Lung (tissue), 12 donors: Measurements from ENCODE around the gene PAPPA. TPM values are rescaled to one million over a fixed set of nuclear protein-coding genes. Genes with fewer than 3 reads are reported as not detected.

Experiments used
- ATAC-seq: fragments of 200-7000 bp; cut with Tn5 transposase; one replicate; pipeline ENCODE4 v1.9.1; 2020; ENCODE audit warnings: moderate number of reproducible peaks; ENCODE audit not compliant: insufficient read depth, low FRiP score
- DNase-seq, 3 donors: peaks; one replicate each; pipeline ENCODE4 v3.0.0-alpha.2; 2013 to 2017
- H3K27ac ChIP-seq, 2 donors: one replicate each; pipeline ENCODE4 v1.5.1; 2013; ENCODE audit warnings: mild to moderate bottlenecking in 2 of 2, moderate library complexity in 2 of 2, control low read depth in 1 of 2, inconsistent platforms in 1 of 2, low read depth in 1 of 2, low read length in 1 of 2
- H3K27me3 ChIP-seq, 3 donors: one replicate each; pipeline ENCODE4 v1.5.1; 2013; ENCODE audit warnings: low read length in 2 of 3; ENCODE audit not compliant: control insufficient read depth in 3 of 3, insufficient read depth in 3 of 3
- H3K36me3 ChIP-seq, 4 donors: one replicate each; pipeline ENCODE4 v1.5.1; 2013; ENCODE audit warnings: low read length in 4 of 4, mild to moderate bottlenecking in 1 of 4, moderate library complexity in 1 of 4; ENCODE audit not compliant: control insufficient read depth in 4 of 4, insufficient read depth in 4 of 4
- H3K4me1 ChIP-seq, 5 donors: one replicate each; pipeline ENCODE4 v1.5.1; 2013; ENCODE audit warnings: low read length in 5 of 5, mild to moderate bottlenecking in 2 of 5, moderate library complexity in 1 of 5; ENCODE audit not compliant: control insufficient read depth in 5 of 5, insufficient read depth in 5 of 5
- H3K4me3 ChIP-seq: one replicate; pipeline ENCODE4 v1.5.1; 2013; ENCODE audit warnings: mild to moderate bottlenecking, control low read depth, moderate library complexity
- H3K9ac ChIP-seq, 2 donors: one replicate each; pipeline ENCODE4 v1.5.1; 2013; ENCODE audit warnings: low read length in 2 of 2, control low read depth in 1 of 2; ENCODE audit not compliant: insufficient read depth in 1 of 2
- H3K9me3 ChIP-seq, 4 donors: one replicate each; pipeline ENCODE4 v1.5.1; 2013; ENCODE audit warnings: low read length in 3 of 4, mild to moderate bottlenecking in 1 of 4, moderate library complexity in 1 of 4; ENCODE audit not compliant: control insufficient read depth in 4 of 4, insufficient read depth in 3 of 4
- CTCF ChIP-seq: IDR thresholded peaks from 2 replicates; pipeline ENCODE4 v1.5.1; 2012; ENCODE audit warnings: mild to moderate bottlenecking; ENCODE audit errors: control extremely low read depth, extremely low read depth
- whole genome bisulfite sequencing, 2 donors: extraction: QIAGEN DNeasy Blood & Tissue Kit; methylation state at CpG; one replicate each; pipeline ENCODE4 v1.1.7; 2013; 5-methylcytosine and 5-hydroxymethylcytosine counted together
- polyA plus RNA-seq, 2 donors: library from polyadenylated mRNA; stranded (reverse); fragments of 200-250 nt; gene quantifications; one replicate each; pipeline ENCODE4 v1.2.1, GENCODE V29; 2013
- total RNA-seq, 2 donors: library from RNA; depleted of rRNA in 1 of 2; stranded (reverse); fragments of >200 nt in 1 of 2; gene quantifications; one replicate each; pipeline ENCODE4 v1.2.1, GENCODE V29; 2014 to 2021
- donor health status: control.
- donor health status: control.
- donor health status: Bipolar disorder and iron deficiency.
- donor health status: healthy.
- donor health status: DM: yes; HTN: yes; CAD: no.

Gene PAPPA
- total and polyA plus RNA-seq, 4 donors = 0.45 to 6.7 (median 3.6) TPM

- peaks cover 0 to 6% (median 0%) of the 10 kb centered on the region in 4 donors for H3K36me3 ChIP-seq
- no peak overlapping the region for H3K27ac ChIP-seq
- WGBS, 2 donors = 82 to 88% methylated on average over 4 of the region's 4 CpGs
- TF ChIP-seq CTCF = no peak
- H3K27me3 ChIP-seq = no peaks in the 10 kb centered on the region
- ATAC-seq (no peak), DNase-seq (no peak)
- H3K9me3 ChIP-seq = no peaks in the 10 kb centered on the region
- no peak overlapping the region for H3K9ac ChIP-seq
- H3K4me3 ChIP-seq = no peak overlapping the region
- H3K4me1 ChIP-seq = peaks cover 0 to 5% (median 0%) of the 10 kb centered on the region in 5 donors
Observed at GRCh38 chr9:116207371-116208111, 54.0 kb downstream of the PAPPA start.

GRCh38 chr9:116208417-116209232, 55.0 kb downstream of the PAPPA start:
- Histone ChIP-seq H3K9me3 (no peaks in the 10 kb centered on the region), H3K4me3 (no peak overlapping the region), H3K36me3 (peaks cover 0 to 6% (median 0%) of the 10 kb centered on the region in 4 donors), H3K27ac (no peak overlapping the region), H3K9ac (no peak overlapping the region), H3K27me3 (no peaks in the 10 kb centered on the region), H3K4me1 (peaks cover 0 to 16% (median 0%) of the 10 kb centered on the region in 5 donors)
- TF ChIP-seq CTCF = no peak
- no peak for DNase-seq
- 81 to 87% methylated on average over 5 of the region's 5 CpGs for WGBS, 2 donors
- ATAC-seq = no peak

- TF ChIP-seq CTCF = no peak
Observed at GRCh38 chr9:116209414-116210116, 56.0 kb downstream of the PAPPA start.

More at GRCh38 chr9:116209414-116210116, 56.0 kb downstream of the PAPPA start:
- H3K36me3 ChIP-seq = peaks cover 0 to 11% (median 0%) of the 10 kb centered on the region in 4 donors
- WGBS, 2 donors = 87 to 95% methylated on average over 1 of the region's 1 CpG
- H3K4me1 ChIP-seq = peaks cover 0 to 20% (median 2%) of the 10 kb centered on the region in 5 donors
- no peak overlapping the region for H3K27ac ChIP-seq
- H3K27me3 ChIP-seq = no peaks in the 10 kb centered on the region
- no peaks in the 10 kb centered on the region for H3K9me3 ChIP-seq
- DNase-seq = peak in 1 of 3 donors; percentile 13
- H3K9ac ChIP-seq = no peak overlapping the region
- no peak overlapping the region for H3K4me3 ChIP-seq
- ATAC-seq = no peak
